IPS DF 19.7 (cell line): ENCODE results near the gene PTGES.

ENCODE experiments used
- DNase-seq: peaks from one replicate; pipeline ENCODE4 v3.0.0-alpha.2; 2013; ENCODE audit warnings: low read depth, low spot score

The PTGES gene

GRCh38 chr9:129692534-129692933, 60.3 kb downstream of the PTGES start:
- DNase-seq: no peak
